K562 (cell line): ENCODE data around the gene CRKL. TPM values are rescaled to one million over a fixed set of nuclear protein-coding genes. Genes with fewer than 3 reads are reported as not detected.
A peak's percentile ranks its signal among the peaks of the same experiment; 100 is the strongest.

Experiments
- NCOA2 ChIP-seq, 2 experiments: fragments of 450-650 bp; IDR thresholded peaks; 2 replicates each; pipeline ENCODE4 v1.6.1; 2018; ENCODE audit warnings: mild to moderate bottlenecking in 2 of 2, moderate library complexity in 1 of 2; ENCODE audit not compliant: partially characterized antibody in 2 of 2
- NR4A1 ChIP-seq, 2 experiments: fragments of 250-450 bp in 1 of 2; fragments of 450-650 bp in 1 of 2; sonication (Bioruptor Pico) in 1 of 2; IDR thresholded peaks; 2 replicates each; pipeline versions ENCODE4 v1.4.0 to v1.6.1; 2016 to 2020; ENCODE audit warnings: mild to moderate bottlenecking in 2 of 2, missing compliant biosample characterization in 1 of 2, missing genetic modification characterization in 1 of 2, moderate library complexity in 1 of 2
- POU5F1 ChIP-seq: fragments of 150-350 bp; IDR thresholded peaks from 2 replicates; pipeline ENCODE4 v1.6.1; 2014; ENCODE audit warnings: borderline replicate concordance, low read length, low read depth, mild to moderate bottlenecking; ENCODE audit not compliant: partially characterized antibody
- RBBP5 ChIP-seq: fragments of 200-600 bp; sonication (generic); IDR thresholded peaks from 2 replicates; pipeline ENCODE4 v1.6.1; 2012; ENCODE audit warnings: borderline replicate concordance, mild to moderate bottlenecking, low read length, control low read depth, inconsistent platforms; ENCODE audit not compliant: insufficient read depth, poor library complexity, severe bottlenecking
- RBM14 ChIP-seq: fragments of 200-400 bp; formaldehyde crosslinking; IDR thresholded peaks from 2 replicates; pipeline ENCODE4 v1.6.1; 2018; ENCODE audit warnings: low read depth, mild to moderate bottlenecking, low read length, moderate library complexity, borderline replicate concordance; ENCODE audit not compliant: insufficient read depth
- ZNF263 ChIP-seq: sonication (generic); formaldehyde crosslinking; IDR thresholded peaks from 2 replicates; pipeline ENCODE4 v1.8.0; 2022; ENCODE audit warnings: mild to moderate bottlenecking, missing genetic modification reagents, borderline replicate concordance
- polyA plus RNA-seq, 8 experiments: library from polyadenylated mRNA; depleted of rRNA in 4 of 8; stranded (reverse) in 5 of 8; unstranded in 3 of 8; fragments of >200 nt; fragmentation: Nextera tagmentation in 2 of 8; fragmentation: Illumina TruSeq in 1 of 8; extraction: Ambion mirVana in 2 of 8; extraction: Trizol in 1 of 8; gene quantifications; 2 replicates each; pipeline versions ENCODE4 v1.2.1 to v1.2.3, GENCODE V29; 2011 to 2014; ENCODE audit warnings: inconsistent platforms in 1 of 8, missing spikeins in 1 of 8
- total RNA-seq, 7 experiments: library from RNA; depleted of rRNA in 6 of 7; stranded (reverse); fragments of >200 nt in 6 of 7; fragmentation: Illumina TruSeq in 2 of 7; extraction: Trizol in 2 of 7; gene quantifications; 2 replicates each; pipeline versions ENCODE4 v1.2.1 to v1.2.3, GENCODE V29; 2011 to 2021; ENCODE audit warnings: low replicate concordance in 1 of 7
- TF ChIP-seq, protein P1 (sequence below): fragments of 450-650 bp; formaldehyde crosslinking; IDR thresholded peaks from 2 replicates; pipeline ENCODE4 v1.4.0; 2020; ENCODE audit warnings: mild to moderate bottlenecking, moderate library complexity
- TF ChIP-seq, protein P2 (sequence below): sonication (generic); formaldehyde crosslinking; IDR thresholded peaks from 2 replicates; pipeline ENCODE4 v1.8.0; 2023; ENCODE audit warnings: mild to moderate bottlenecking, missing genetic modification reagents
- TF ChIP-seq, protein P3 (sequence below): sonication (generic); formaldehyde crosslinking; IDR thresholded peaks from 2 replicates; pipeline ENCODE4 v1.9.0; 2022; ENCODE audit warnings: mild to moderate bottlenecking, missing genetic modification reagents
- TF ChIP-seq, protein P4 (sequence below), 2 experiments: fragments of 450-650 bp; IDR thresholded peaks; 2 replicates each; pipeline ENCODE4 v1.6.1; 2016; ENCODE audit warnings: mild to moderate bottlenecking in 2 of 2, borderline replicate concordance in 1 of 2, low read depth in 1 of 2, moderate library complexity in 1 of 2

The CRKL gene
- total and polyA plus RNA-seq, 9 of the 15 experiments (the other 6 are each of a cell fraction or from before 2014, with no cell fraction given), result 100 to 263 (median 124) TPM

DNA sequence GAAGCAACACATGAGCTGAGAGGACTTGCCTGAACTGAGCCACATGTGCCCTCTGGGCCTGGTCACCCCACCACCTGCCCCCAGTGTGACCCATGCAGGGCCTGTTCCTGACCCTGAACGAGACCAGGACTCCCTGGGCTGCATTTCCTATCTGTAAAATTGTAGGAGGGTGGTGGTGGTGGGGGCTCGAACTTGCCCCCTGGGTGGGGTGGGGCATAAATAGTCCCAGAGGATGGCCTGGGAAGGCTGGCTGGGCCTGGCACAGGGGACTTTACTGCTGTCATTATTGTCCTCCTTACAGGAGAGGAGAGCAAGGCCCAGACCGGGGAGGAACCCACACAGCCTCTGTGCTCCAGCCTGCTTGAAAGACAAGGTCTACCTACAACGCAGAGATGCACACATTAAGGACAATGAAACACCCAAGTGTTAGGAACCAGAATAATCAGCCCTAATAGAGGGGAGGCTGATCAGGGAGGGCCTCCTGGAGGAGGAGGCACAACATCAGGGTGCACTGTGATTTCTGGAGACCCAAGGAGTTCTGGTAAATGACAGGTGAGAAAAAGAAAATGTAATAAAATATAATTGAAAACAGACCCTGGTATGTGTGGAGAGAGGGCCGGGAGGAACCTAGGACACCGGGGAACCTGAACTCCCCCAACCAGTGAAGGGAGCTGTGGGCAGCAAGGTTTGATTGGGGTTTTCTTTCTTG lies 47.0 kb downstream of the CRKL start (continued):
- TF ChIP-seq, protein P1, sequence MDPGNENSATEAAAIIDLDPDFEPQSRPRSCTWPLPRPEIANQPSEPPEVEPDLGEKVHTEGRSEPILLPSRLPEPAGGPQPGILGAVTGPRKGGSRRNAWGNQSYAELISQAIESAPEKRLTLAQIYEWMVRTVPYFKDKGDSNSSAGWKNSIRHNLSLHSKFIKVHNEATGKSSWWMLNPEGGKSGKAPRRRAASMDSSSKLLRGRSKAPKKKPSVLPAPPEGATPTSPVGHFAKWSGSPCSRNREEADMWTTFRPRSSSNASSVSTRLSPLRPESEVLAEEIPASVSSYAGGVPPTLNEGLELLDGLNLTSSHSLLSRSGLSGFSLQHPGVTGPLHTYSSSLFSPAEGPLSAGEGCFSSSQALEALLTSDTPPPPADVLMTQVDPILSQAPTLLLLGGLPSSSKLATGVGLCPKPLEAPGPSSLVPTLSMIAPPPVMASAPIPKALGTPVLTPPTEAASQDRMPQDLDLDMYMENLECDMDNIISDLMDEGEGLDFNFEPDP, result 0 out of 2 replicates have a peak, but pooled peaks have one; percentile 29
- TF ChIP-seq POU5F1 (peak; percentile 1), RBBP5 (peak; percentile 19), RBM14 (no peak), NR4A1 (CRISPR knock-in tag; IDR thresholded peaks at IDR 0.05) (peak; percentile 72; the same call in 1 of the 2 replicates), NR4A1 (tag; IDR thresholded peaks at IDR 0.05) (no peak), NCOA2 (IDR thresholded peaks at IDR 0.05; ENCODE audit: partially characterized antibody in 2 of 2) (no peak), ZNF263 (CRISPR knock-in tag) (no peak)
- TF ChIP-seq, protein P2, sequence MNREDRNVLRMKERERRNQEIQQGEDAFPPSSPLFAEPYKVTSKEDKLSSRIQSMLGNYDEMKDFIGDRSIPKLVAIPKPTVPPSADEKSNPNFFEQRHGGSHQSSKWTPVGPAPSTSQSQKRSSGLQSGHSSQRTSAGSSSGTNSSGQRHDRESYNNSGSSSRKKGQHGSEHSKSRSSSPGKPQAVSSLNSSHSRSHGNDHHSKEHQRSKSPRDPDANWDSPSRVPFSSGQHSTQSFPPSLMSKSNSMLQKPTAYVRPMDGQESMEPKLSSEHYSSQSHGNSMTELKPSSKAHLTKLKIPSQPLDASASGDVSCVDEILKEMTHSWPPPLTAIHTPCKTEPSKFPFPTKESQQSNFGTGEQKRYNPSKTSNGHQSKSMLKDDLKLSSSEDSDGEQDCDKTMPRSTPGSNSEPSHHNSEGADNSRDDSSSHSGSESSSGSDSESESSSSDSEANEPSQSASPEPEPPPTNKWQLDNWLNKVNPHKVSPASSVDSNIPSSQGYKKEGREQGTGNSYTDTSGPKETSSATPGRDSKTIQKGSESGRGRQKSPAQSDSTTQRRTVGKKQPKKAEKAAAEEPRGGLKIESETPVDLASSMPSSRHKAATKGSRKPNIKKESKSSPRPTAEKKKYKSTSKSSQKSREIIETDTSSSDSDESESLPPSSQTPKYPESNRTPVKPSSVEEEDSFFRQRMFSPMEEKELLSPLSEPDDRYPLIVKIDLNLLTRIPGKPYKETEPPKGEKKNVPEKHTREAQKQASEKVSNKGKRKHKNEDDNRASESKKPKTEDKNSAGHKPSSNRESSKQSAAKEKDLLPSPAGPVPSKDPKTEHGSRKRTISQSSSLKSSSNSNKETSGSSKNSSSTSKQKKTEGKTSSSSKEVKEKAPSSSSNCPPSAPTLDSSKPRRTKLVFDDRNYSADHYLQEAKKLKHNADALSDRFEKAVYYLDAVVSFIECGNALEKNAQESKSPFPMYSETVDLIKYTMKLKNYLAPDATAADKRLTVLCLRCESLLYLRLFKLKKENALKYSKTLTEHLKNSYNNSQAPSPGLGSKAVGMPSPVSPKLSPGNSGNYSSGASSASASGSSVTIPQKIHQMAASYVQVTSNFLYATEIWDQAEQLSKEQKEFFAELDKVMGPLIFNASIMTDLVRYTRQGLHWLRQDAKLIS (CRISPR knock-in tag), result no peak
- TF ChIP-seq, protein P3, sequence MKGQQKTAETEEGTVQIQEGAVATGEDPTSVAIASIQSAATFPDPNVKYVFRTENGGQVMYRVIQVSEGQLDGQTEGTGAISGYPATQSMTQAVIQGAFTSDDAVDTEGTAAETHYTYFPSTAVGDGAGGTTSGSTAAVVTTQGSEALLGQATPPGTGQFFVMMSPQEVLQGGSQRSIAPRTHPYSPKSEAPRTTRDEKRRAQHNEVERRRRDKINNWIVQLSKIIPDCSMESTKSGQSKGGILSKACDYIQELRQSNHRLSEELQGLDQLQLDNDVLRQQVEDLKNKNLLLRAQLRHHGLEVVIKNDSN, result no peak
- TF ChIP-seq, protein P4, sequence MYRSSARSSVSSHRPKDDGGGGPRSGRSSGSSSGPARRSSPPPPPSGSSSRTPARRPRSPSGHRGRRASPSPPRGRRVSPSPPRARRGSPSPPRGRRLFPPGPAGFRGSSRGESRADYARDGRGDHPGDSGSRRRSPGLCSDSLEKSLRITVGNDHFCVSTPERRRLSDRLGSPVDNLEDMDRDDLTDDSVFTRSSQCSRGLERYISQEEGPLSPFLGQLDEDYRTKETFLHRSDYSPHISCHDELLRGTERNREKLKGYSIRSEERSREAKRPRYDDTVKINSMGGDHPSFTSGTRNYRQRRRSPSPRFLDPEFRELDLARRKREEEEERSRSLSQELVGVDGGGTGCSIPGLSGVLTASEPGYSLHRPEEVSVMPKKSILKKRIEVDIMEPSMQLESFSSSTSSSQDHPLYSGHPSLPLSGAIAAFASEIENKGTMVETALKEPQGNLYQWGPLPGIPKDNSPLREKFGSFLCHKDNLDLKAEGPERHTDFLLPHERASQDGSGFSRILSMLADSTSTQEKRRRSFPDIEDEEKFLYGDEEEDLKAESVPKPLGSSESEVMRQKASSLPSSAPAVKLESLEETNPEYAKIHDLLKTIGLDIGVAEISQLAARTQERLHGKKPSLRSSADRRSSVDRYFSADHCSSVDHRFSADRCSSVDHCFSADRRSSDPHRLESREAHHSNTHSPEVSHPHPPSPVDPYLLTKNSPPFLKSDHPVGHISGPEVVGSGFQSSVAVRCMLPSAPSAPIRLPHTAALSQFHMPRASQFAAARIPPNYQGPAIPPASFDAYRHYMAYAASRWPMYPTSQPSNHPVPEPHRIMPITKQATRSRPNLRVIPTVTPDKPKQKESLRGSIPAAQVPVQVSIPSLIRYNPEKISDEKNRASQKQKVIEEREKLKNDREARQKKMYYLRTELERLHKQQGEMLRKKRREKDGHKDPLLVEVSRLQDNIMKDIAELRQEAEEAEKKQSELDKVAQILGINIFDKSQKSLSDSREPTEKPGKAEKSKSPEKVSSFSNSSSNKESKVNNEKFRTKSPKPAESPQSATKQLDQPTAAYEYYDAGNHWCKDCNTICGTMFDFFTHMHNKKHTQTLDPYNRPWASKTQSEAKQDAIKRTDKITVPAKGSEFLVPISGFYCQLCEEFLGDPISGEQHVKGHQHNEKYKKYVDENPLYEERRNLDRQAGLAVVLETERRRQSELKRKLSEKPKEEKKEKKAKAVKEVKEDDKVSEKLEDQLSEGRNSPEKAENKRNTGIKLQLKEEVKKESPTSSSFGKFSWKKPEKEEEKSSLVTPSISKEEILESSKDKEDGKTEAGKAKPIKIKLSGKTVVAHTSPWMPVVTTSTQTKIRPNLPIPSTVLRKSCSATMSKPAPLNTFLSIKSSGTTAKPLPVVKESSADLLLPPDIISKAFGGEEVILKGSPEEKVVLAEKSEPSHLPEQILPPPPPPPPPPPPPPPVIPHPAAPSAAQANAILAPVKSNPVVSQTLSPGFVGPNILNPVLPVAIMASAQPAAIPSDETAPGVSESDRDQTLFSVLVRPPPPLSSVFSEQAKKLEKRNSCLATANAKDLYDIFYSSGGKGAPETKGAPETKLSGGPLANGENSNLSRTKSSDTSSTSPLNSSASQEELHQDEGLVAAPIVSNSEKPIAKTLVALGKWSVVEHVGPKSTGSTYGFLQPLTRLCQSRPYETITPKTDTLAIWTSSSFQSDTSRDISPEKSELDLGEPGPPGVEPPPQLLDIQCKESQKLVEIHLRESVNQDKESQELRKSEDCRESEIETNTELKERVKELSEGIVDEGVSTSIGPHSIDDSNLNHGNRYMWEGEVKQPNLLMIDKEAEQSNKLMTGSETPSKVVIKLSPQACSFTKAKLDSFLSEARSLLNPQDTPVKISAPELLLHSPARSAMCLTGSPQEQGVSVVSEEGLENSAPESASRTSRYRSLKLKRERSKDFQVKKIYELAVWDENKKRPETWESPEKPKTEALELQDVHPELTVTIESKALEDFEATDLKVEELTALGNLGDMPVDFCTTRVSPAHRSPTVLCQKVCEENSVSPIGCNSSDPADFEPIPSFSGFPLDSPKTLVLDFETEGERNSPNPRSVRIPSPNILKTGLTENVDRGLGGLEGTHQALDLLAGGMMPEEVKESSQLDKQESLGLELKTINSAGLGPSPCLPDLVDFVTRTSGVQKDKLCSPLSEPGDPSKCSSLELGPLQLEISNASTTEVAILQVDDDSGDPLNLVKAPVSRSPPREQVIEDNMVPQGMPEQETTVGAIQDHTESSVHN (IDR thresholded peaks at IDR 0.05; ENCODE audit: borderline replicate concordance in 1 of 2, low read depth in 1 of 2), result no peak
